Neural cell (in vitro differentiated cells): ENCODE measurements around the gene SLC17A1. TPM values are rescaled to one million over a fixed set of nuclear protein-coding genes. Genes with fewer than 3 reads are reported as not detected.
"Not testable (repeated sequence)": the region's sequence is repeated elsewhere in the genome, so short reads cannot be mapped to it uniquely, and the experiment has no call there.

Experiments used
- H2AFZ ChIP-seq: fragments of 200-600, 300-800 bp; sonication (generic), shearing (Covaris generic); 2 replicates; pipeline ENCODE4 v1.6.0; 2014; ENCODE audit warnings: low read depth, mild to moderate bottlenecking, antibody characterized with exemption, low read length, moderate library complexity
- H3F3A ChIP-seq: fragments of 200-600 bp; shearing (Covaris generic); 2 replicates; pipeline ENCODE4 v1.6.1; 2016; ENCODE audit warnings: mild to moderate bottlenecking, moderate library complexity, mixed read lengths, antibody characterized with exemption, low read length; ENCODE audit not compliant: insufficient read depth, poor library complexity, severe bottlenecking
- H3K27ac ChIP-seq: fragments of 200-600, 300-800 bp; sonication (generic), shearing (Covaris generic); 2 replicates; pipeline ENCODE4 v1.5.1; 2014; ENCODE audit warnings: mild to moderate bottlenecking, low read length, moderate library complexity
- H3K27me3 ChIP-seq: fragments of 300-800, 200-600 bp; sonication (generic), shearing (Covaris generic); 2 replicates; pipeline ENCODE4 v1.6.0; 2014; ENCODE audit warnings: mild to moderate bottlenecking, low read depth, low read length, moderate library complexity; ENCODE audit not compliant: insufficient read depth
- H3K36me3 ChIP-seq: fragments of 300-800, 200-600 bp; sonication (generic), shearing (Covaris generic); 2 replicates; pipeline ENCODE4 v1.5.1; 2014; ENCODE audit warnings: mild to moderate bottlenecking, antibody characterized with exemption, low read length, moderate library complexity; ENCODE audit not compliant: insufficient read depth
- H3K4me2 ChIP-seq: fragments of 300-800, 200-600 bp; sonication (generic), shearing (Covaris generic); 2 replicates; pipeline ENCODE4 v1.6.0; 2014; ENCODE audit warnings: mild to moderate bottlenecking, low read length
- H3K4me3 ChIP-seq: fragments of 300-800, 200-600 bp; sonication (generic), shearing (Covaris generic); 2 replicates; pipeline ENCODE4 v1.5.1; 2014; ENCODE audit warnings: mild to moderate bottlenecking, low read length, moderate library complexity
- H3K79me2 ChIP-seq: fragments of 200-600 bp; shearing (Covaris generic); replicated peaks from 2 replicates; pipeline ENCODE4 v1.6.0; 2014; ENCODE audit warnings: mild to moderate bottlenecking, low read length, moderate library complexity; ENCODE audit not compliant: insufficient read depth
- H3K9ac ChIP-seq: fragments of 300-800, 200-600 bp; sonication (generic), shearing (Covaris generic); 2 replicates; pipeline ENCODE4 v1.6.1; 2016; ENCODE audit warnings: mild to moderate bottlenecking, low read length, mixed read lengths
- H3K9me2 ChIP-seq: fragments of 200-600 bp; shearing (Covaris generic); 2 replicates; pipeline ENCODE4 v1.6.1; 2016; ENCODE audit warnings: mild to moderate bottlenecking, low read length, mixed read lengths; ENCODE audit not compliant: insufficient read depth
- H3K9me3 ChIP-seq: fragments of 200-600, 300-800 bp; sonication (generic), shearing (Covaris generic); 2 replicates; pipeline ENCODE4 v1.6.1; 2016; ENCODE audit warnings: mild to moderate bottlenecking, mixed run types, low read length, moderate library complexity, mixed read lengths
- H4K20me1 ChIP-seq: fragments of 200-600 bp; shearing (Covaris generic); 2 replicates; pipeline ENCODE4 v1.6.1; 2016; ENCODE audit warnings: mild to moderate bottlenecking, mixed run types; ENCODE audit not compliant: insufficient read depth
- EP300 ChIP-seq: fragments of 450-650 bp; conservative IDR thresholded peaks from 2 replicates; pipeline ENCODE4 v1.6.1; 2014; ENCODE audit warnings: antibody characterized with exemption, mild to moderate bottlenecking, moderate library complexity; ENCODE audit not compliant: poor library complexity, severe bottlenecking
- EZH2 ChIP-seq: fragments of 200-600, 300-800 bp; shearing (Covaris generic), sonication (generic); IDR thresholded peaks from 2 replicates; pipeline ENCODE4 v1.6.1; 2014; ENCODE audit warnings: antibody characterized with exemption, low read length, borderline replicate concordance, mild to moderate bottlenecking; ENCODE audit not compliant: insufficient read depth, poor library complexity, severe bottlenecking
- MXI1 ChIP-seq: fragments of 450-650 bp; conservative IDR thresholded peaks from 2 replicates; pipeline ENCODE4 v1.6.1; 2014; ENCODE audit warnings: antibody characterized with exemption, mild to moderate bottlenecking; ENCODE audit not compliant: poor library complexity, severe bottlenecking
- POLR2AphosphoS5 ChIP-seq: IDR thresholded peaks from 2 replicates; pipeline ENCODE4 v1.6.1; 2012
- RAD21 ChIP-seq: fragments of 450-650 bp; conservative IDR thresholded peaks from 2 replicates; pipeline ENCODE4 v1.6.1; 2014; ENCODE audit warnings: antibody characterized with exemption, mild to moderate bottlenecking, moderate library complexity
- SMC3 ChIP-seq: fragments of 450-650 bp; conservative IDR thresholded peaks from 2 replicates; pipeline ENCODE4 v1.6.1; 2014; ENCODE audit warnings: antibody characterized with exemption, mild to moderate bottlenecking, moderate library complexity; ENCODE audit not compliant: poor library complexity
- polyA plus RNA-seq: library from polyadenylated mRNA; depleted of rRNA; stranded (reverse); fragments of >200 nt; gene quantifications from 2 replicates; pipeline ENCODE4 v1.2.3, GENCODE V29; 2014
- TF ChIP-seq, protein P1 (sequence below): IDR thresholded peaks from 2 replicates; pipeline ENCODE4 v1.6.1; 2012; ENCODE audit warnings: borderline replicate concordance
- TF ChIP-seq, protein P2 (sequence below): fragments of 450-650 bp; IDR thresholded peaks from 2 replicates; pipeline ENCODE4 v1.5.1; 2014; ENCODE audit warnings: antibody characterized with exemption, mild to moderate bottlenecking, moderate library complexity; ENCODE audit not compliant: poor library complexity, severe bottlenecking

The SLC17A1 gene
- polyA plus RNA-seq, 1 donor from 2014 or later, result not detected

DNA sequence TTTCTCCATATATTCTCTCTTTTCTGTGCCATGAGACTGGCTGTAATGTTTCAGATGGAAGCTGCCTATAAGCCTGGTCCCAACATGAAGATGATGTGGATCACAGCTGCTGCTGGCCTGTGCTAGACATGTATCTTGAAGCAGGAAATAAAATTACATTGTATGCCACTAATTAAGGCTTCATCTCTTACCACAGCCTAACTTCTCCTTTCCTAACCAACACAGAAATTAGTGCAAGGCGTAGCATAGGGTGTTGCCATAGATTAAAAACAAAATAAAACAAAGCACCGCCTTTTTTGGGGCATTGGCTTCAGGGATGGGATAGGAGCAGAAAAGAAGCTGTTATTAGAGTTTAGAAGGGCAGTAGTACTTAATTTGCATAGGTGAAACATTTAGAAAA lies 82.0 kb downstream of the SLC17A1 start:
- Histone ChIP-seq H3K4me2 (no peak overlapping the region), H3K27ac (no peak overlapping the region), H2AFZ (no peak overlapping the region), H4K20me1 (no peaks in the 10 kb centered on the region), H3K9ac (no peak overlapping the region), H3K36me3 (no peaks in the 10 kb centered on the region), H3K4me3 (no peak overlapping the region), H3K9me3 (no peaks in the 10 kb centered on the region), H3K79me2 (no peaks in the 10 kb centered on the region), H3F3A (no peaks in the 10 kb centered on the region), H3K9me2 (no peaks in the 10 kb centered on the region), H3K27me3 (no peaks in the 10 kb centered on the region)
- TF ChIP-seq, protein P1, sequence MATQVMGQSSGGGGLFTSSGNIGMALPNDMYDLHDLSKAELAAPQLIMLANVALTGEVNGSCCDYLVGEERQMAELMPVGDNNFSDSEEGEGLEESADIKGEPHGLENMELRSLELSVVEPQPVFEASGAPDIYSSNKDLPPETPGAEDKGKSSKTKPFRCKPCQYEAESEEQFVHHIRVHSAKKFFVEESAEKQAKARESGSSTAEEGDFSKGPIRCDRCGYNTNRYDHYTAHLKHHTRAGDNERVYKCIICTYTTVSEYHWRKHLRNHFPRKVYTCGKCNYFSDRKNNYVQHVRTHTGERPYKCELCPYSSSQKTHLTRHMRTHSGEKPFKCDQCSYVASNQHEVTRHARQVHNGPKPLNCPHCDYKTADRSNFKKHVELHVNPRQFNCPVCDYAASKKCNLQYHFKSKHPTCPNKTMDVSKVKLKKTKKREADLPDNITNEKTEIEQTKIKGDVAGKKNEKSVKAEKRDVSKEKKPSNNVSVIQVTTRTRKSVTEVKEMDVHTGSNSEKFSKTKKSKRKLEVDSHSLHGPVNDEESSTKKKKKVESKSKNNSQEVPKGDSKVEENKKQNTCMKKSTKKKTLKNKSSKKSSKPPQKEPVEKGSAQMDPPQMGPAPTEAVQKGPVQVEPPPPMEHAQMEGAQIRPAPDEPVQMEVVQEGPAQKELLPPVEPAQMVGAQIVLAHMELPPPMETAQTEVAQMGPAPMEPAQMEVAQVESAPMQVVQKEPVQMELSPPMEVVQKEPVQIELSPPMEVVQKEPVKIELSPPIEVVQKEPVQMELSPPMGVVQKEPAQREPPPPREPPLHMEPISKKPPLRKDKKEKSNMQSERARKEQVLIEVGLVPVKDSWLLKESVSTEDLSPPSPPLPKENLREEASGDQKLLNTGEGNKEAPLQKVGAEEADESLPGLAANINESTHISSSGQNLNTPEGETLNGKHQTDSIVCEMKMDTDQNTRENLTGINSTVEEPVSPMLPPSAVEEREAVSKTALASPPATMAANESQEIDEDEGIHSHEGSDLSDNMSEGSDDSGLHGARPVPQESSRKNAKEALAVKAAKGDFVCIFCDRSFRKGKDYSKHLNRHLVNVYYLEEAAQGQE, result no peak
- no peak for TF ChIP-seq SMC3
- no peak for TF ChIP-seq MXI1
- TF ChIP-seq RAD21, result no peak
- TF ChIP-seq, protein P2, sequence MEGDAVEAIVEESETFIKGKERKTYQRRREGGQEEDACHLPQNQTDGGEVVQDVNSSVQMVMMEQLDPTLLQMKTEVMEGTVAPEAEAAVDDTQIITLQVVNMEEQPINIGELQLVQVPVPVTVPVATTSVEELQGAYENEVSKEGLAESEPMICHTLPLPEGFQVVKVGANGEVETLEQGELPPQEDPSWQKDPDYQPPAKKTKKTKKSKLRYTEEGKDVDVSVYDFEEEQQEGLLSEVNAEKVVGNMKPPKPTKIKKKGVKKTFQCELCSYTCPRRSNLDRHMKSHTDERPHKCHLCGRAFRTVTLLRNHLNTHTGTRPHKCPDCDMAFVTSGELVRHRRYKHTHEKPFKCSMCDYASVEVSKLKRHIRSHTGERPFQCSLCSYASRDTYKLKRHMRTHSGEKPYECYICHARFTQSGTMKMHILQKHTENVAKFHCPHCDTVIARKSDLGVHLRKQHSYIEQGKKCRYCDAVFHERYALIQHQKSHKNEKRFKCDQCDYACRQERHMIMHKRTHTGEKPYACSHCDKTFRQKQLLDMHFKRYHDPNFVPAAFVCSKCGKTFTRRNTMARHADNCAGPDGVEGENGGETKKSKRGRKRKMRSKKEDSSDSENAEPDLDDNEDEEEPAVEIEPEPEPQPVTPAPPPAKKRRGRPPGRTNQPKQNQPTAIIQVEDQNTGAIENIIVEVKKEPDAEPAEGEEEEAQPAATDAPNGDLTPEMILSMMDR, result no peak
- TF ChIP-seq POLR2AphosphoS5, result no peak
- no peak for TF ChIP-seq EZH2
- TF ChIP-seq EP300, result no peak

DNA sequence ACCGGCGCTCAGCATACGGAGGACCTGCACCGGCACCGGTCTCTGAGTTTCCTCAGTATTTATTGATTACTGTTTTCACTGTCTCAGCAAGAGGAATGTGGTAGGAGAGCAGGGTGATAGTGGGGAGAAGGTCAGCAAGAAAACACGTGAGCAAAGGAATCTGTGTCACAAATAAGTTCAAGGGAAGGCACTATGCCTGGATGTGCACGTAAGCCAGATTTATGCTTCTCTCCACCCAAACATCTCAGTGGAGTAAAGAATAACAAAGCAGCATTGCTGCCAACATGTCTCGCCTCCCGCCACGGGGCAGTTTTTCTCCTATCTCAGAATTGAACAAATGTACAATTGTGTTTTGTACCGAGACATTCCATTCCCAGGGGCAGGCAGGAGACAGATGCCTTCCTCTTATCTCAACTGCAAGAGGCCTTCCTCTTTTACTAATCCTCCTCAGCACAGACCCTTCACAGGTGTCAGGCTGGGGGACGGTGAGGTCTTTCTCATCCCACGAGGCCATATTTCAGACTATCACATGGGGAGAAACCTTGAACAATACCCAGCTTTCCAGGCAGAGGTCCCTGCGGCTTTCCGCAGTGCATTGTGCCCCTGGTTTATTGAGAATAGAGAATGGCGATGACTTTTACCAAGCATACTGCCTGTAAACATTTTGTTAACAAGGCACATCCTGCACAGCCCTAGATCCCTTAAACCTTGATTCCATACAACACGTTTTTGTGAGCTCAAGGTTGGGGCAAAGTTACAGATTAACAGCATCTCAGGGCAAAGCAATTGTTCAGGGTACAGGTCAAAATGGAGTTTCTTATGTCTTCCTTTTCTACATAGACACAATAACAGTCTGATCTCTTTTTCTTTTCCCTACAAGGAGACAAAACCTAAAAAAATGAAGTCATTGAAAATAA lies 83.0 kb downstream of the SLC17A1 start:
- not testable (repeated sequence) for H3K36me3 ChIP-seq, H3K27ac ChIP-seq, H2AFZ ChIP-seq, H3K4me3 ChIP-seq, H3F3A ChIP-seq, H3K9ac ChIP-seq, H3K4me2 ChIP-seq, H3K9me2 ChIP-seq, H3K27me3 ChIP-seq, H3K79me2 ChIP-seq, H3K9me3 ChIP-seq, H4K20me1 ChIP-seq
